GM18505 (cell line): ENCODE results near the gene AHNAK.

Experiments used
- ATAC-seq: cut with Tn5 transposase; IDR thresholded peaks from one replicate; pipeline ENCODE4 v1.9.1; 2021; ENCODE audit not compliant: unreplicated experiment
- POLR2A ChIP-seq: IDR thresholded peaks from 4 replicates; pipeline ENCODE4 v1.6.1; 2011; ENCODE audit warnings: borderline replicate concordance; ENCODE audit not compliant: insufficient read depth, insufficient read length; ENCODE audit errors: extremely low read depth

AHNAK gene

GRCh38 chr11:62433904-62434276, 112.7 kb downstream of the AHNAK start:
- no peak for TF ChIP-seq POLR2A
- no peak for ATAC-seq

GRCh38 chr11:62433141-62433903, 113.3 kb downstream of the AHNAK start:
- TF ChIP-seq POLR2A, result no peak
- ATAC-seq, result no peak

GRCh38 chr11:62432695-62433094, 113.9 kb downstream of the AHNAK start:
- TF ChIP-seq POLR2A, result no peak
- ATAC-seq, result no peak

DNA sequence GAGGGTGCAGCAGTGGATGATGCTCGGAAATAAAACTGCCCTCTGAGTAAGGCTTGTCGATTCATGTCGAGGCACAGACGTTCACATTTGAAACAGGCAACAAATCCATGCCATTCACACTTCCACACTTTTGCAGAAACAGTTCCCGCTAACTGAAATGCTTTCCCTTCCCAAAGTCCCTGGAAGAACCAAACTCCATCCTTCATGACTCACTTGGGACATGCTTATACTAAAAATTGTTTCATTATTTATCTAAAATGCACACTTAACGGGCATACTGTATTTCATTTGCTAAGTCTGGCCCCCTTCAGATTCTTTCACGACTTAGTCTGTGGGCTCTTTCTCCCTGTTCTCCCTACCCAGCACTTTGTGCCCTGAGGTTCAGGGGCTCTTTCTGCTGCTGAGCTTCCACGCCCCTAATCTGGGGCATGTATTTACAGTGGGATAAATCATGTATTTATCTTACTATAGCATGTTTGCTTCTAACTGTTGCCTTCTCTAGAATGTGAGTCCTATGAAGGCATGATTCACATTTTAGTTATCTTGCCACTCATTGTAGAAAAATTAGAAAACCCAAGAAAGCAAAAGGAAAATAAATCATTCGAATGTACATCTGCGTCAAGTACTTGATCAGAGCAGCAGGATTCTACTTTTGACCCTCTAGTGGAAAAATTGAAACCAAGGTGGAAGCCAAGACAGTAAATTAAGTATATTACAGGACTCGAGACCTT, 115.3 kb downstream of the AHNAK start:
- no peak for TF ChIP-seq POLR2A
- no peak for ATAC-seq

DNA sequence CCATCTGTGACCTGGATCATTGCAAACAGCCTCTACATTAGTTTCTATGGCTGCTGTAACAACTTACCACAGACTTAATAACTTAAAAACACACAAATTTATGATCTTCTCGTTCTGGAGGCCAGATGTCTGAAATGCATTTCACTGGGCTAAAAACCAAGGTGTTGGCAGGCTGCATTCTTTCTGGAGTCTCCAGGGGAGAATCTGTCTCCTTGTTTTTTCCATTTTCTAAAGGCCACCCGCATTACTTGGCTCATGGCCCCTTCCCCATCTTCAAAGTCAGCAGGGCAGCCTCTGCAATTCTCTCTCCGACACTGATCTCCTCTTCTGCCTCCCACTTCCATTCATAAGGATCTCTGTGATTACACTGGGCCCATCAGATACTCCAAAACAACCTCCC, 116.2 kb downstream of the AHNAK start:
- no peak for TF ChIP-seq POLR2A
- no peak for ATAC-seq

DNA sequence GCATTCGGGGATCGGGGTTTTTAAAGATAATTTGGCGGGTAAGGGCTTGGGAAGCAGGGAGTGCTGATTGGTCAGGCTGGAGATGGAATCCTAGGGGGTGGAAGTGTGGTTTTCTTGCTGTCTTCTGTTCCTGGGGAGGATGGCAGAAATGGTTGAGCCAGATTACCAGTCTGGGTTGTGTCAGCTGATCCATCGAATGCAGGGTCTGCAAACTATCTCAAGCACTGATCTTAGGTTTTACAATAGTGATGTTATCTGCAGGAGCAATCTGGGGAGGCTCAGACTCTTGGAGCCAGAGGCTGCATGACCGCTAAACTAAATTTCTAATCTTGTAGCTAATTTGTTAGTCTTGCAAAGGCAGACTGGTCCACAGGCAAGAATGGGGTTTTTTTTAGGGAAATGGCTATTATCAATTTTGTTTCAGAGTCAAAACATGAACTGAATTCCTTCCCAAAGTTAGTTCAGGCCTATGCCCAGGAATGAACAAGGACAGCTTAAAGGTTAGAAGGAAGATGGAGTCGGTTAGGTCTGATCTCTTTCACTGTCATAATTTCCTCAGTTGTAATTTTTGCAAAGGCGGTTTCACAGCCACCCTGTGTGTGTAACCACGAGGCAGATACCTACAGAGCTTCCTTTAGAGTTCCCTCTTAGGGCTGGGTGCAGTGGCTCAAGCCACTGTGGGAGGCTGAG, 117.6 kb downstream of the AHNAK start:
- TF ChIP-seq POLR2A, result no peak
- ATAC-seq, result no peak

GRCh38 chr11:62427630-62428233, 118.9 kb downstream of the AHNAK start:
- no peak for TF ChIP-seq POLR2A
- ATAC-seq, result no peak

- TF ChIP-seq POLR2A, result no peak
- ATAC-seq, result no peak
These were observed 123.6 kb downstream of the AHNAK start for GRCh38 chr11:62423012-62423411.

GRCh38 chr11:62421996-62422395, 124.6 kb downstream of the AHNAK start:
- ATAC-seq, result no peak
- no peak for TF ChIP-seq POLR2A

DNA sequence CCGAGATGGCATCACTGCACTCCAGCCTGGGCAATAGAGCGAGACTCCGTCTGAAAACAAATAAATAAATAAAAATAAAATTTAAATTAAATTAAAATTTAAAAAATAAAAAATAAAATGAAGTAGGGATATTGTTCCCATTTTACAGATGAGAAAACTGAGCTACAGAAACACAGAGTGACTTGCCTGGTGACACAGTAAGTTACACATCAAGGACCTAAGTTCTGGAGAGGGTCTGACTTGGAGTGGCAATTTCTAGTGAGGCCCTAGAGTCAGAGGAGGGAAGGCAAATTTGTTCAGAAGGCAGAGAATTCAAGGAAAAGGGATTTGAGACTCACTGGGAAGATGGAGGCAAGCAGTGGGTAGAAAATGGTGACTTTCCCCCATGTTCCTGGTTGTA, 125.7 kb downstream of the AHNAK start:
- no peak for TF ChIP-seq POLR2A

DNA sequence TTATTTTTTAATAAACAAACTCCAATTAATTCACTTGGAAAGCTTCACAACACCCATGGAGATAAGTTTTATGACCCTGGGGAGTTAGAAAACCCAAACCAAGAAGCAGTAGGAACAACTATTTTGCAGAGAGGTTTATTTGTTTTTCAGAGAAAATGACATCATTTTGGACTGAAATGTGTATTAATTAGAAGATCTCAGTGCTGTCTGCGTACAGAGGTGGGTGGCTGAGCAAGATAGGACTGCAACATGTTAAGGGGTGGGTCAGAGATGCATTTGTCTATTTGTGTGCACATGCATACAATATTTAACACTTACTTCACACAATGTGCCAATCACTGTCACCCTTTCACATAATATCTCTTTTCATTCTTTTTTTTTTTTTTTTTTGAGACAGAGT, 126.7 kb downstream of the AHNAK start:
- no peak for ATAC-seq
- TF ChIP-seq POLR2A, result no peak

More for the DNA sequence above, 125.7 kb downstream of the AHNAK start:
- no peak for ATAC-seq

- no peak for ATAC-seq
- no peak for TF ChIP-seq POLR2A
These were observed 127.2 kb downstream of the AHNAK start for GRCh38 chr11:62419314-62419929.

- no peak for TF ChIP-seq POLR2A
- no peak for ATAC-seq
These were observed 127.9 kb downstream of the AHNAK start, which contains the start of gene SCGB1A1 for GRCh38 chr11:62418733-62419132. Gene SCGB1A1, plus strand, starts transcription at chr11:62419033. Its CDS starts 63 bp downstream, at chr11:62419096.
